ENCODE results near the gene SLC27A1.
"Not testable (repeated sequence)": the region's sequence is repeated elsewhere in the genome, so short reads cannot be mapped to it uniquely, and the experiment has no call there.

The SLC27A1 gene

DNA sequence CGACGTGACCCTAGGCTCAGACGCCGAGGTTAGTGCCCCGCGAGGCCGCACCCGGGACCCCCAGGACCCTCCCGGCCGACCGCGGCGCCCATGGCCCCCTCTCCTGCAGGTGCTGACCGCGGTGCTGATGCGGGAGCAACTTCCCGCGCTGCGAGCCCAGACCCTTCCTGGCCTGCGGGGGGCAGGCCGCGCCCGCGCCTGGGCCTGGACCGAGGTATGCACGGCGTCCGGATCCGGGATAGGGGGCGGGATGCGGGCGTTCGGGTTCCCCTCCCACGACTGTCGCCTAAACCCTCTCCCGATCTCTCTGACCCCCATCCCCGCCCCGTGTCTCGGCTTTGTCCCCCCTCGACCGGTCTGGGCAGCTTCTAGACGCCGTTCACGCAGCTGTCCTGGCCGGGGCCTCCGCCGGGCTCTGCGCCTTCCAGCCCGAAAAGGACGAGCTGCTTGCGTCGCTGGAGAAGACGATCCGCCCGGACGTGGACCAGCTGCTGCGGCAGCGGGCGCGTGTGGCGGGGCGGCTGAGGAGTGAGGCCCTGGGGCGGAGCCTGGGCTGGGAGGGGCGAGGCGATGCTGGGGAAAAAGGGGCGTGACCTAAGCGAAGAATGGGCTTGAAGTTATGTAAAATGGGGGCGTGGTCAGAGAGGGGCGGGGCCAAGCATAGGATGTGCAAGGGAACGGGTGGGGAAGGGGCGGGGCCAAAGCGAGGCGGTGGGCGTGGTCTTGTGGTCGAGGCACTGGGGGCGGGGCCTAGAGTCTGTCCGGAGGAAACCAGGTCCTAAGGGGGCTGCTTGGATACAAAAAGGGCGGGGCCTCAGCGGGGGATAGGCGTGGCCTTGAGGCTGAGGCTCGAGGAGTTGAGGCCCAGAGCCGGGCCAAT, 69.2 kb downstream of the SLC27A1 start:
- DNase-seq: peak; percentile 92 to 100

- no peak for DNase-seq
Measured at GRCh38 chr19:17540174-17540573, 69.8 kb downstream of the SLC27A1 start.

DNA sequence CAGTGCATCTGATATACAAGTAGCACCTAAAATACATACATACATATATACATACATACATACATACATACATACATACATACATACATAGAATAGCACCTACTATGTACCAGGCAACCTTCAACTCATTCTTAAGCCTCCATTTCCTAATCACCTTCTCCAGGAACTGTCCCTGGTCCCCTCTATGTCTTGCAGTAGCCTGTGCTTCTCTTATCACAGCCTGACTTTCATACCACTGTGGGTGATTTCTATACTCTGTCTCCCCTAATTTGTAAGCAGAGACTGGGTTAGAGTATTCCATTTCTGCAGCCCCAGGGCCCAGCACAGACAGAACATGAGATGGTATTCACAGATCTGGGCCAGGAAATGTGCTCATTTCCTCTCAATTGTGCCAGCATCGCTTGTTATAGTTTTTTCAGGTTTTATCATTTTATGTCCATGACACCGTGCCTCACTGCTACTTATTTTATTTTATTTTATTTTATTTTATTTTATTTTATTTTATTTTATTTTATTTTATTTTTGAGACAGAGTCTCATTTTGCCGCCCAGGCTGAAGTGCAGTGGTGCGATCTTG, 70.9 kb downstream of the SLC27A1 start:
- no peak for DNase-seq

DNA sequence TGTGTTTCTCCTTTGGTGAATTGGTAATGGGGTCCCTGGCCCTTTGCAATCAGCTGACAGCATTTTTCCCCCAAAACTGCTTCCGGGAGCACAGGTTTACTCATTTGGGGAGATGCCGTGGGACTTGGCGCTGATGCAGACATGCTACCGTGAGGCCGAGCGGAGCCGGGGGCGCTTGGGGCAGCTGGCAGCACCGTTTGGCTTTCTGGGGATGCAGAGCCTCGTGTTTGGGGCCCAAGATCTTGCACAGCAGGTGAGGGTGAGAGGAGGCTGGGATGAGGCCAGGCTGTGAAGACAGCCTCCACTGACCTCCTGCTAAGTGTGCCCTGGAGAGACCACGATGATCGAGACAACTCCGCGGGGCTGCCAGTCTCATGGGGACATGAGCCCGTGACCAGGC, 71.7 kb downstream of the SLC27A1 start:
- no peak for DNase-seq

DNA sequence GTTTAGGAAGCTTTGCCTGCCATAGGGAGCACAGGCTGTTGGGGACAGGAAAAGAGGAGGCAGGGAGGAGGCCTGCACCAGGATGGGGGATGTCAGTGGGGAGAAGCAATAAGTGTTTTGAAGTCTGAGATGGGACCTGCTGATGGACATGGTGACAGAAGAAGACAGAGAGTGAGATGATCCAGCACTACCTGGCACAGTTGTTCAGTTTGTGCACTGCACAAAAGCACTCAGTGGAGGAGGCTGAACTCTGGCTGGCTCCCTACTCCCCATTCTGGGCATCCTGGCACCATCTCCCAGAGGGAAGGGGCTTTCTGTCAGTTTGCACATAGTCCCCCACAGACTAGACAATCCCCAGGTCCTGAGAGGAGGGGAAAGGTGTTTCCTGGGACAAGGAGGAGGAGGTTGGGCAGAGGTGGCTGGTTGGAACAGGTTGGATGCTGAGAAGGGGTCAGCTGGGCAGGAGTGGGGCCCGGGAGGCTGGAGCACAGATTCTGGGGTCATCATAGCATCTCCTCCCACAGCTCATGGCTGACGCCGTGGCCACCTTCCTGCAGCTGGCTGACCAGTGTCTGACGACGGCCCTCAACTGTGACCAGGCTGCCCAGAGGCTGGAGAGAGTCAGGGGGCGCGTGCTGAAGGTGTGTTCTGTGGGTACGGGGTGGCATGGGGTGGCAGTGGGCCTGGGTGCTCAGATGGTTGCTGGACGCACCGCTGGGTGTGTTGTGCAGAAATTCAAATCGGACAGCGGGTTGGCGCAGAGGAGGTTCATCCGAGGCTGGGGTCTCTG, 72.7 kb downstream of the SLC27A1 start:
- no peak for DNase-seq

- DNase-seq: peak; percentile 30 to 31
Measured at GRCh38 chr19:17543986-17544385, 73.7 kb downstream of the SLC27A1 start.

DNA sequence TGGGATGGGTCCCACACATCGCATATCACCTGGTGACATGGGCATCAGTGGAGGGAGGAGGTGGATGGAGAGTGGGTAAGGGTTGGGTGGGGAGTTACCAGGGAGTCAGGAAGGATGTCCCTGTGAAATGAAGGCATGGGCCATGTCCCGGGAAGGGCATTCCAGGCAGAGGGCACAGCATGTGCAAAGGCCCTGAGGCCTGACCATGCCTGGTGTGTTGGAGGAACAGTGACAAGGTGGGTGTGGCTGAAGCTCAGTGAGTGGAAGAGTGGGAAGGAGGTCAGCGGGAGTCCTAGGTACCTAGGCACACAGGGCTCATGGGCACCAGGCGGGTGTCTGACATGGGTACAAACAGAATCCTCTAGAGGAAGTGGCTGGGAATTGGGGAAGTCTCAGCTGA, 74.1 kb downstream of the SLC27A1 start:
- DNase-seq: no peak

GRCh38 chr19:17548145-17548544, 77.8 kb downstream of the SLC27A1 start:
- DNase-seq: no peak

GRCh38 chr19:17549085-17549740, 78.9 kb downstream of the SLC27A1 start:
- DNase-seq: no peak

GRCh38 chr19:17550076-17550667, 79.8 kb downstream of the SLC27A1 start:
- no peak for DNase-seq

- DNase-seq: not testable (repeated sequence)
Measured at GRCh38 chr19:17552735-17553134, 82.4 kb downstream of the SLC27A1 start.

DNA sequence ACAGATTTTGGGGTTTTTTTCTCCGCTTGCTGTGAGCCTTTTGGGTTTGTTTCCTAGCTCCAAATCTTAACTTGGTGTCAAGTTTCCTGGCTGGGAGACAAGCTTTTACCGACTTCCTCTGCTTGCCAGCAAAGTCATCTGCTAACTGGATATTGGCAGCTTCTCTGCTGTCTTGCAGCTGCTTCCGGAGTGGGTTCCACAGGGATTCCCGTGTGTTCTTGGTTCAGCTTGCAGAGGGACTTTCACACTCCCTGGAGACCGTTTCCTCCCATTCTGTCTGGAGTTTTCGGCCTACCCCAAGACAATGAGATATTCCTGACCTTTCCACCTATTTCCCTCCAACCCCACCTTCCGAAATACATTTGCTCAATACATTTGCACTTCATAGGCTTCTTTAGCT, 82.9 kb downstream of the SLC27A1 start:
- peak; percentile 51 to 64 for DNase-seq

DNA sequence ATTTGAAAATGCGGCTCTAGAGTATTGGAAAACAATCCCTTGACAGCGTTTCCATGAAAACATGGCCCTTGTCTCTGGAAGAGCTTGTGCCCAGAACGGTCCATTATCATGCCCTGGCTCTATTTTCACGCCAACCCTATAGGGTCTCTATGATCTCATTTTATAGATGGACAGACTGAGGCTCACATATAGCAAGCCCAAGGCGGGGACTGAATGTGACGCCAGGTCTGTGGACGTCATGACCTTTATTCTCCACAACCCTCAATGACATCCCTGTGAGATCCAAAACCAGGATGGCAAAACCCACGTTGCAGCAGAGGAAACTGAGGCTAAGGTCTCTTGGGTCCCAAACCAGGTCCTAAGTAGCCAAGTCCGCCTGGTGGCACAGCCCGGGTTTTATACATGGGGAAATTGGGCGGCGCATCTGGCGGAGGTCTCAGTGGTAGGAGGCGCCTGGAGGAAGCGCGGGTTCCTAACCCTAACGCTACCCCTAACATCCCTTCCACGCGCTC, 84.7 kb downstream of the SLC27A1 start:
- DNase-seq: no peak

- peak; percentile 99 to 100 for DNase-seq
Measured at GRCh38 chr19:17555480-17555928, 85.2 kb downstream of the SLC27A1 start, which contains the start of gene COLGALT1. Gene COLGALT1 (plus strand): TSS chr19:17555649. CDS start chr19:17555714, 65 bp downstream.

All from inflammatory macrophage treated with lipopolysaccharide for 1 hour (primary cell).